ENCODE data around the gene SCAF4.
A peak's percentile ranks its signal among the peaks of the same experiment; 100 is the strongest.
"Not testable (repeated sequence)": the region's sequence is repeated elsewhere in the genome, so short reads cannot be mapped to it uniquely, and the experiment has no call there.

SCAF4 gene

GRCh38 chr21:31731857-31732596, at the start of gene SCAF4:
TSS of gene SCAF4 (minus strand) at chr21:31732118. CDS start at chr21:31731692, 426 bp downstream.
- peak; percentile 99 for DNase-seq (ENCODE audit: low spot score)

- DNase-seq (ENCODE audit: low spot score): no peak
Measured at GRCh38 chr21:31780944-31781343, 49.0 kb upstream of the SCAF4 start.

GRCh38 chr21:31778546-31778945, 46.6 kb upstream of the SCAF4 start:
- no peak for DNase-seq (ENCODE audit: low spot score)

- no peak for DNase-seq (ENCODE audit: low spot score)
Measured at GRCh38 chr21:31777857-31778256, 45.9 kb upstream of the SCAF4 start.

- DNase-seq (ENCODE audit: low spot score): no peak
Measured at GRCh38 chr21:31774031-31774430, 42.1 kb upstream of the SCAF4 start.

- DNase-seq (ENCODE audit: low spot score): no peak
Measured at GRCh38 chr21:31772674-31773555, 41.0 kb upstream of the SCAF4 start.

- DNase-seq (ENCODE audit: low spot score): no peak
Measured at GRCh38 chr21:31771685-31772084, 39.8 kb upstream of the SCAF4 start.

- DNase-seq (ENCODE audit: low spot score): no peak
Measured at GRCh38 chr21:31768710-31769109, 36.8 kb upstream of the SCAF4 start.

- DNase-seq (ENCODE audit: low spot score): no peak
Measured at GRCh38 chr21:31766899-31767298, 35.0 kb upstream of the SCAF4 start.

GRCh38 chr21:31765850-31766249, 33.9 kb upstream of the SCAF4 start:
- not testable (repeated sequence) for DNase-seq (ENCODE audit: low spot score)

GRCh38 chr21:31760931-31761330, 29.0 kb upstream of the SCAF4 start:
- DNase-seq (ENCODE audit: low spot score): no peak

- no peak for DNase-seq (ENCODE audit: low spot score)
Measured at GRCh38 chr21:31756787-31757186, 24.9 kb upstream of the SCAF4 start.

- no peak for DNase-seq (ENCODE audit: low spot score)
Measured at GRCh38 chr21:31755027-31755426, 23.1 kb upstream of the SCAF4 start.

GRCh38 chr21:31754708-31754960, 22.7 kb upstream of the SCAF4 start:
- DNase-seq (ENCODE audit: low spot score): no peak

GRCh38 chr21:31753949-31754707, 22.2 kb upstream of the SCAF4 start:
- no peak for DNase-seq (ENCODE audit: low spot score)

- no peak for DNase-seq (ENCODE audit: low spot score)
Measured at GRCh38 chr21:31752967-31753366, 21.0 kb upstream of the SCAF4 start.

- DNase-seq (ENCODE audit: low spot score): no peak
Measured at GRCh38 chr21:31752352-31752751, 20.4 kb upstream of the SCAF4 start.

- no peak for DNase-seq (ENCODE audit: low spot score)
Measured at GRCh38 chr21:31750843-31751242, 18.9 kb upstream of the SCAF4 start.

GRCh38 chr21:31744182-31744800, 12.4 kb upstream of the SCAF4 start:
- no peak for DNase-seq (ENCODE audit: low spot score)

GRCh38 chr21:31743712-31744111, 11.8 kb upstream of the SCAF4 start:
- DNase-seq (ENCODE audit: low spot score): no peak

GRCh38 chr21:31741116-31741515, 9.2 kb upstream of the SCAF4 start:
- DNase-seq (ENCODE audit: low spot score): no peak

All from D341Med (cell line).